ENCODE results near the gene VPS51. TPM values are rescaled to one million over a fixed set of nuclear protein-coding genes. Genes with fewer than 3 reads are reported as not detected.

VPS51 gene
- total and polyA plus RNA-seq, 9 of the 15 experiments (the other 6 are each of a cell fraction or from before 2014, with no cell fraction given), result 1.8 to 143 (median 46.8) TPM

- TF ChIP-seq ZNF41 (CRISPR knock-in tag; conservative IDR thresholded peaks at IDR 0.05) (no peak), KHSRP (IDR thresholded peaks at IDR 0.05) (no peak), EZH2 (IDR thresholded peaks at IDR 0.05; ENCODE audit: borderline replicate concordance, low read depth, low read length) (no peak)
Observed at GRCh38 chr11:65111159-65111743, 15.2 kb downstream of the VPS51 start (continued).

GRCh38 chr11:65111744-65112545, 15.9 kb downstream of the VPS51 start, which contains the start of gene TM7SF2:
TSS of gene TM7SF2 (plus strand) at chr11:65111872. CDS start at chr11:65112016, 144 bp downstream.
- DNase-seq (ENCODE audit: extremely low read depth in 1 of 4, low spot score in 3 of 4), result peak; percentile 96 to 99 (median 98)
- intact Hi-C loops (cut with micrococcal nuclease), result loop anchor here (1.0 to 10.0 kb wide), 6 partner anchors 69 to 265 kb away; partner anchors contain the start of genes CAPN1 and CDC42EP2
- H3K4me2 ChIP-seq (ENCODE audit: insufficient read depth, low read length), result peak within 1 kb of the TSS; percentile 93
- H3K36me3 ChIP-seq (ENCODE audit: control insufficient read depth, insufficient read depth, low read length), result peaks cover 39% of the 10 kb centered on the region
- H3K9me1 ChIP-seq (ENCODE audit: control insufficient read depth, insufficient read depth, low read length), result no peaks in the 10 kb centered on the region
- peak within 1 kb of the TSS; percentile 79 for H3K27ac ChIP-seq (ENCODE audit: extremely low read depth, low read depth, low read length)
- H3K27me3 ChIP-seq (ENCODE audit: control insufficient read depth in 2 of 2, insufficient read depth in 2 of 2, low read length in 2 of 2), result no peaks in the 10 kb centered on the region
- H3K9ac ChIP-seq (ENCODE audit: insufficient read depth in 1 of 2, low read depth in 2 of 2, low read length in 2 of 2), result peak within 1 kb of the TSS; percentile 78 to 89
- no peaks in the 10 kb centered on the region for H4K20me1 ChIP-seq (replicated peaks; ENCODE audit: control insufficient read depth, insufficient read depth, low read length)
- 2% methylated on average over 41 of the region's 64 CpGs for WGBS (ENCODE audit: insufficient coverage, low coverage, missing lambda C conversion rate)
- H3K79me2 ChIP-seq (ENCODE audit: control insufficient read depth, insufficient read depth, low read length), result peaks cover 21% of the 10 kb centered on the region
- H2AFZ ChIP-seq (ENCODE audit: low read depth, low read length), result peak within 1 kb of the TSS; percentile 89
- FAIRE-seq, result peak; percentile 95
- peaks cover 29 to 63% of the 10 kb centered on the region in 2 experiments for H3K4me1 ChIP-seq (replicated peaks in 1 of 2; ENCODE audit: control insufficient read depth in 2 of 2, insufficient read depth in 2 of 2, low read length in 2 of 2)
- in situ Hi-C loops (cut with MboI), result no loop called here
- CTCF ChIA-PET (ENCODE audit: low intra/inter-chr PET ratio), result interaction anchor here (0.6 to 2.5 kb wide), 6 partner anchors 10 to 150 kb away, joined by 3 to 19 read pairs (median 4); partner anchors contain the start of genes ARL2, CAPN1, FAU and MRPL49
- H3K4me3 ChIP-seq, result peak within 1 kb of the TSS; percentile 44
- peak; percentile 90 for ATAC-seq
- POLR2A ChIA-PET, result interaction anchor here (0.6 to 7.2 kb wide), 24 partner anchors 8 to 333 kb away, joined by 3 to 92 read pairs (median 4); partner anchors contain the start of genes ARL2, CAPN1, FAU and GPHA2
- H3K9me3 ChIP-seq (replicated peaks; ENCODE audit: control insufficient read depth, insufficient read depth, low read depth, low read length), result no peaks in the 10 kb centered on the region
- BruUV-seq (replicated peaks), result no TSS peak
- no peak for TF ChIP-seq USF1 (CRISPR knock-in tag; IDR thresholded peaks at IDR 0.05)
- TF ChIP-seq TFAP4 (CRISPR knock-in tag; IDR thresholded peaks at IDR 0.05; ENCODE audit: borderline replicate concordance), result peak; percentile 58; the same call in 1 of the 2 replicates
- TF ChIP-seq FOSL1 (tag; conservative IDR thresholded peaks at IDR 0.05), result no peak
- TF ChIP-seq AFF4 (CRISPR knock-in tag; IDR thresholded peaks at IDR 0.05), result no peak
- TF ChIP-seq NR2F6 (CRISPR knock-in tag; IDR thresholded peaks at IDR 0.05), result no peak
- TF ChIP-seq E2F8 (IDR thresholded peaks at IDR 0.05; ENCODE audit: low read depth, partially characterized antibody), result no peak
- no peak for TF ChIP-seq ZNF354B (CRISPR knock-in tag; IDR thresholded peaks at IDR 0.05)

All from K562 (cell line).